Heart left ventricle (tissue), 16 donors: ENCODE measurements around the gene GAB4. TPM values are rescaled to one million over a fixed set of nuclear protein-coding genes. Genes with fewer than 3 reads are reported as not detected.
A peak's percentile ranks its signal among the peaks of the same experiment; 100 is the strongest.
"Not testable (repeated sequence)": the region's sequence is repeated elsewhere in the genome, so short reads cannot be mapped to it uniquely, and the experiment has no call there.

Source experiments
- ATAC-seq, 4 donors: fragments of 200-7000 bp; cut with Tn5 transposase; one replicate each; pipeline ENCODE4 v1.9.1; 2020 to 2022; ENCODE audit warnings: moderate library complexity in 4 of 4, mild to moderate bottlenecking in 3 of 4, moderate number of reproducible peaks in 1 of 4
- DNase-seq, 5 donors: peaks; one replicate each; pipeline ENCODE4 v3.0.0-alpha.2; 2020
- H3K27ac ChIP-seq, 12 donors: fragments of 200-600 bp; sonication (generic) in 4 of 12; one replicate each; pipeline versions ENCODE4 v1.5.0 to v1.8.0; 2016 to 2022; ENCODE audit warnings: mild to moderate bottlenecking in 2 of 12
- H3K27me3 ChIP-seq, 9 donors: fragments of 200-600 bp; sonication (generic) in 2 of 9; one replicate each; pipeline versions ENCODE4 v1.5.1 to v1.8.0; 2016 to 2022; ENCODE audit warnings: mild to moderate bottlenecking in 3 of 9
- H3K36me3 ChIP-seq, 9 donors: fragments of 200-600 bp; sonication (generic) in 2 of 9; one replicate each; pipeline versions ENCODE4 v1.5.0 to v1.8.0; 2018 to 2022; ENCODE audit warnings: mild to moderate bottlenecking in 2 of 9
- H3K4me1 ChIP-seq, 12 donors: fragments of 200-600 bp; sonication (generic) in 4 of 12; one replicate each; pipeline versions ENCODE4 v1.5.0 to v1.8.0; 2016 to 2022; ENCODE audit warnings: mild to moderate bottlenecking in 3 of 12
- H3K4me3 ChIP-seq, 12 donors: fragments of 200-600 bp; sonication (generic) in 4 of 12; one replicate each; pipeline versions ENCODE4 v1.5.0 to v1.8.0; 2017 to 2022; ENCODE audit warnings: mild to moderate bottlenecking in 9 of 12, moderate library complexity in 4 of 12
- H3K9me3 ChIP-seq, 12 donors: fragments of 200-600 bp; sonication (generic) in 4 of 12; one replicate each; pipeline versions ENCODE4 v1.5.0 to v1.8.0; 2016 to 2022; ENCODE audit warnings: mild to moderate bottlenecking in 1 of 12
- CTCF ChIP-seq, 12 donors: fragments of 200-600 bp; sonication (generic) in 4 of 12; IDR thresholded peaks; one replicate each; pipeline versions ENCODE4 v1.5.0 to v1.8.0; 2018 to 2022; ENCODE audit warnings: antibody characterized with exemption in 12 of 12, mild to moderate bottlenecking in 5 of 12
- POLR2A ChIP-seq, 2 donors: fragments of 450-650 bp; IDR thresholded peaks; one replicate each; pipeline ENCODE4 v1.6.1; 2017; ENCODE audit warnings: antibody characterized with exemption in 2 of 2, mild to moderate bottlenecking in 2 of 2, moderate library complexity in 2 of 2
- WGBS, 4 donors: extraction: QIAGEN DNeasy Blood & Tissue Kit in 2 of 4; methylation state at CpG; one replicate each; pipeline versions ENCODE4 v1.1.5 to v1.1.7; 2013 to 2018; 5-methylcytosine and 5-hydroxymethylcytosine counted together
- intact Hi-C, 10 donors: fragments of 100-400 bp; cut with DNase I; formaldehyde crosslinking; loops; one replicate each; pipeline versions ENCODE4 v1.11.1 to v1.14.2; 2022
- polyA plus RNA-seq, 2 donors: library from polyadenylated mRNA; stranded (reverse); fragments of 200-250 nt; gene quantifications; one replicate each; pipeline ENCODE4 v1.2.3, GENCODE V29; 2013
- total RNA-seq, 9 donors: library from RNA; depleted of rRNA in 2 of 9; stranded (reverse); fragments of >200 nt in 2 of 9; fragmentation: NEBNext Ultra II Directional in 3 of 9; extraction: Animal tissue kit (Norgen Biotek cat#: 25700) in 3 of 9; gene quantifications; one replicate each; pipeline versions ENCODE4 v1.1.0 to v1.2.4, GENCODE V29; 2016 to 2023
- donor health status: ischemic (EF 13 %, LVEDD 7.1; RV severe dilation, severe dysfunction).
- donor health status: healthy with polysubstance abuse.
- donor health status: DM: no; HTN: yes; CAD: no.
- donor health status: DM: no; HTN: no; CAD: no.
- donor health status: ischemic (EF 25% LVEDD 6.9; RV normal size, moderate dysfunction).
- donor health status: ischemic (EF 25% LVEDD 5.7; RV mildly dilated, moderate dysfunction).
- donor health status: healthy.
- donor health status: DM: yes; HTN: yes; CAD: no.
- donor health status: ischemic (EF 35%, LVEDD 5.7; RV mildly dilated, moderate dysfunction).
- donor health status: nonischemic (EF 11% LVEDD 7.7; RV severe dilation, severe dysfunction).
- donor health status: DM: yes; HTN: yes; CAD: no.
- donor health status: PGD.
- donor health status: ischemic (EF 29% LVEDD 5.4; RV normal size, mild dysfunction).
- donor health status: nonischemic (EF 23%, LVEDD 6.1; RV moderate dilation, normal function).

Gene GAB4
- total and polyA plus RNA-seq, 11 donors: not detected

GRCh38 chr22:17047656-17048055 is 39.6 kb upstream of the GAB4 start:
- WGBS, 4 donors: 85 to 97% (median 90%) methylated on average over 1 of the region's 1 CpG
- no peaks in the 10 kb centered on the region for H3K9me3 ChIP-seq
- peaks cover 0 to 4% (median 0%) of the 10 kb centered on the region in 9 donors for H3K27me3 ChIP-seq
- no peak for ATAC-seq
- H3K4me1 ChIP-seq: no peaks in the 10 kb centered on the region
- no peak overlapping the region for H3K27ac ChIP-seq
- TF ChIP-seq CTCF (IDR thresholded peaks at IDR 0.05) (no peak), POLR2A (IDR thresholded peaks at IDR 0.05) (no peak)
- H3K4me3 ChIP-seq: no peak overlapping the region
- H3K36me3 ChIP-seq: peaks cover 0 to 3% (median 0%) of the 10 kb centered on the region in 9 donors
- intact Hi-C loops: loop anchor here in 1 of 10 donors (5.0 kb wide), 1 partner anchor 115 kb away; no protein-coding TSS in a partner anchor
- no peak for DNase-seq

- intact Hi-C loops: loop anchor here in 1 of 10 donors (5.0 kb wide), 1 partner anchor 114 kb away; no protein-coding TSS in a partner anchor
- H3K36me3 ChIP-seq: peaks cover 0 to 3% (median 0%) of the 10 kb centered on the region in 9 donors
- no peak overlapping the region for H3K4me3 ChIP-seq
- H3K4me1 ChIP-seq: no peaks in the 10 kb centered on the region
- ATAC-seq (no peak), DNase-seq (no peak)
- TF ChIP-seq POLR2A (IDR thresholded peaks at IDR 0.05) (no peak), CTCF (IDR thresholded peaks at IDR 0.05) (no peak)
- 61 to 72% (median 67%) methylated on average over 5 of the region's 5 CpGs for WGBS, 4 donors
- no peaks in the 10 kb centered on the region for H3K9me3 ChIP-seq
- no peak overlapping the region for H3K27ac ChIP-seq
- H3K27me3 ChIP-seq: peaks cover 0 to 4% (median 0%) of the 10 kb centered on the region in 9 donors
Measured at GRCh38 chr22:17046566-17047348, 38.7 kb upstream of the GAB4 start.

GRCh38 chr22:17043521-17043920 is 35.5 kb upstream of the GAB4 start:
- Histone ChIP-seq H3K9me3 (no peaks in the 10 kb centered on the region), H3K4me1 (no peaks in the 10 kb centered on the region), H3K27me3 (peaks cover 0 to 4% (median 0%) of the 10 kb centered on the region in 9 donors), H3K36me3 (peaks cover 0 to 3% (median 0%) of the 10 kb centered on the region in 9 donors), H3K4me3 (no peak overlapping the region), H3K27ac (no peak overlapping the region)
- ATAC-seq (no peak), DNase-seq (no peak)
- no peak for TF ChIP-seq CTCF (IDR thresholded peaks at IDR 0.05)
- TF ChIP-seq POLR2A (IDR thresholded peaks at IDR 0.05): no peak
- intact Hi-C loops: no loop called here

- Histone ChIP-seq H3K4me3 (peak overlapping the region in 11 of 12 donors; percentile 28 to 60 (median 48)), H3K27ac (peak overlapping the region in 8 of 12 donors; percentile 15 to 53 (median 43)), H3K27me3 (peaks cover 0 to 32% (median 7%) of the 10 kb centered on the region in 9 donors)
- H3K36me3 ChIP-seq, H3K9me3 ChIP-seq, intact Hi-C loops, H3K4me1 ChIP-seq: not testable (repeated sequence)
- peak in 1 of 5 donors; percentile 70 for DNase-seq
- ATAC-seq: peak; percentile 75 to 91 (median 90)
- 26 to 79% (median 30%) methylated on average over 8 to 38 of the region's 56 CpGs for WGBS, 4 donors
Measured at GRCh38 chr22:17036842-17037711, 29.1 kb upstream of the GAB4 start.

- H3K36me3 ChIP-seq, H3K9me3 ChIP-seq, intact Hi-C loops, H3K4me1 ChIP-seq: not testable (repeated sequence)
- DNase-seq (peak in 2 of 5 donors; percentile 50 to 56), ATAC-seq (peak in 3 of 4 donors; percentile 46 to 73 (median 61))
- Histone ChIP-seq H3K27me3 (peaks cover 0 to 35% (median 7%) of the 10 kb centered on the region in 9 donors), H3K27ac (peak overlapping the region in 8 of 12 donors; percentile 15 to 53 (median 38)), H3K4me3 (peak overlapping the region in 11 of 12 donors; percentile 28 to 60 (median 48))
- WGBS, 4 donors: 15 to 22% (median 20%) methylated on average over 45 to 56 of the region's 56 CpGs
Measured at GRCh38 chr22:17035976-17036841, 28.2 kb upstream of the GAB4 start.
